Activated T-cell treated with anti-CD3 and anti-CD28 coated beads, Interleukin-2, amount 50 U/mL, for 72 hours (primary cell): ENCODE results near the gene SPOCK2. TPM values are rescaled to one million over a fixed set of nuclear protein-coding genes. Genes with fewer than 3 reads are reported as not detected.

ENCODE experiments used
- ATAC-seq, 2 donors: fragments of 150-1000 bp; cut with Tn5 transposase; replicated peaks in 1 of 2; 2 replicates each; pipeline ENCODE4 v1.10.0; 2021; ENCODE audit warnings: moderate library complexity in 2 of 2, mild to moderate bottlenecking in 1 of 2
- DNase-seq, 2 donors: peaks; one replicate each; pipeline ENCODE4 v3.0.0; 2021 to 2022; ENCODE audit warnings: mixed read lengths in 1 of 2
- H3K27ac Mint-ChIP-seq: one replicate; pipeline ENCODE4 v1.8.0; 2022; ENCODE audit warnings: mild to moderate bottlenecking, moderate library complexity, mixed read lengths
- H3K27me3 Mint-ChIP-seq: one replicate; pipeline ENCODE4 v1.8.0; 2022; ENCODE audit warnings: low read depth, mixed read lengths
- H3K36me3 Mint-ChIP-seq, 2 donors: one replicate each; pipeline ENCODE4 v1.8.0; 2022; ENCODE audit warnings: mixed read lengths in 2 of 2, mild to moderate bottlenecking in 1 of 2; ENCODE audit not compliant: insufficient read depth in 2 of 2
- H3K4me1 Mint-ChIP-seq: one replicate; pipeline ENCODE4 v1.8.0; 2022; ENCODE audit warnings: low read depth, mixed read lengths
- H3K4me3 Mint-ChIP-seq, 2 donors: one replicate each; pipeline ENCODE4 v1.8.0; 2022; ENCODE audit warnings: mild to moderate bottlenecking in 2 of 2, mixed read lengths in 2 of 2, moderate library complexity in 2 of 2
- H3K9me3 Mint-ChIP-seq, 2 donors: one replicate each; pipeline ENCODE4 v1.8.0; 2022; ENCODE audit warnings: mixed read lengths in 2 of 2
- total RNA-seq, 2 donors: library from RNA; stranded (reverse); gene quantifications; one replicate each; pipeline ENCODE4 v1.2.3, GENCODE V29; 2022

The SPOCK2 gene
- total RNA-seq, 2 donors from 2014 or later, result 253 to 291 TPM

DNA sequence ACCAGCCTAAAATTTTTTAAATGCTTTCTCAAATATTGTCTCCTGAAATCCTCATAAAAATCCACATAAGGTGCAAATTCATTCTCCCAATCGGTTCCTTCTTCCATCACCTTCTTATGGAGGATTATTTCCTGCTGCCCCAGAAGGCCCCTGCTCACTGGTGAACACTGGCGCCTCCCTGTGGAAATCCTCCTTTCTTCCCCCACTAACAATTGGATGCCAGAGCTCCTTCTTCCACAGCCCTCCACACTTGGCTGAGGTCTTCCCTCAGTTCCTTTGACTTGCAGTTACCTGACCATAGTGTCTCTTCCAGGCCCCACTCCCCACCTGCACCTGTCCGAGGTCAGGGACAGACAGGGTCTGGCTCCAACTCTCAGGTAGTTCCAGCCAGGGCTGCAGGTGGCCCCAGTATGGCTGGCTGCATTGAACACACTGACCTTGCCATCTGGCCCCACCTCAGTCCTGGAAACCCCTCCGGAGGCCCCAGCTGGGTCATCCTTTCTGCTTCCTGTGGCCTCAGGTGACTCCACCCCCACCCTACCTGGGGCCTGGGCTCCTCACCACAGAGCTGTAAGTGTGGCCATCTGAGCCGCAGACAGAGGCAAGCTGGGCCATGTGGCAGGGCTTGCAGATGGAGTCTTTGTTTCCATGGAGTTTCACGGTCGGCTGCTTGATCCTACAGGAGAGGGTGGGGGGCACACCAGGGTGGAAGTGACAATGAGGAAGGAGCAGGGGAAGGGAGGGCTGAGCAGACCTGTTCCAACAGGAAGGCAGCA is 18.4 kb downstream of the SPOCK2 start:
- H3K36me3 Mint-ChIP-seq, result peaks cover 15 to 32% of the 10 kb centered on the region in 2 donors
- DNase-seq (no peak), ATAC-seq (no peak)
- peak overlapping the region; percentile 94 for H3K27ac Mint-ChIP-seq
- no peak overlapping the region for H3K4me3 Mint-ChIP-seq
- no peaks in the 10 kb centered on the region for H3K9me3 Mint-ChIP-seq
- no peaks in the 10 kb centered on the region for H3K27me3 Mint-ChIP-seq
- peaks cover 43% of the 10 kb centered on the region for H3K4me1 Mint-ChIP-seq

GRCh38 chr10:72068901-72069446 is 19.4 kb downstream of the SPOCK2 start:
- DNase-seq, result no peak
- H3K36me3 Mint-ChIP-seq, result peaks cover 17 to 35% of the 10 kb centered on the region in 2 donors

GRCh38 chr10:72068126-72068765 is 20.1 kb downstream of the SPOCK2 start:
- no peak overlapping the region for H3K4me3 Mint-ChIP-seq
- DNase-seq (no peak), ATAC-seq (no peak)
- H3K27me3 Mint-ChIP-seq, result no peaks in the 10 kb centered on the region
- peak overlapping the region; percentile 30 for H3K27ac Mint-ChIP-seq
- H3K4me1 Mint-ChIP-seq, result peaks cover 29% of the 10 kb centered on the region
- H3K36me3 Mint-ChIP-seq, result peaks cover 21 to 35% of the 10 kb centered on the region in 2 donors
- no peaks in the 10 kb centered on the region for H3K9me3 Mint-ChIP-seq

More at GRCh38 chr10:72068901-72069446, 19.4 kb downstream of the SPOCK2 start:
- no peak overlapping the region for H3K4me3 Mint-ChIP-seq
- ATAC-seq, result peak; percentile 53 to 58
- H3K27me3 Mint-ChIP-seq, result no peaks in the 10 kb centered on the region
- peak overlapping the region; percentile 8 for H3K27ac Mint-ChIP-seq
- peaks cover 36% of the 10 kb centered on the region for H3K4me1 Mint-ChIP-seq
- no peaks in the 10 kb centered on the region for H3K9me3 Mint-ChIP-seq

GRCh38 chr10:72067463-72068125 is 20.8 kb downstream of the SPOCK2 start:
- Mint-ChIP-seq H3K9me3 (no peaks in the 10 kb centered on the region), H3K36me3 (peaks cover 22 to 33% of the 10 kb centered on the region in 2 donors)

GRCh38 chr10:72066318-72067284 is 21.8 kb downstream of the SPOCK2 start:
- peaks cover 20 to 28% of the 10 kb centered on the region in 2 donors for H3K36me3 Mint-ChIP-seq
- H3K4me3 Mint-ChIP-seq, result no peak overlapping the region
- DNase-seq (no peak), ATAC-seq (no peak)
- H3K27me3 Mint-ChIP-seq, result no peaks in the 10 kb centered on the region
- H3K4me1 Mint-ChIP-seq, result peaks cover 21% of the 10 kb centered on the region
- H3K9me3 Mint-ChIP-seq, result no peaks in the 10 kb centered on the region
- peak overlapping the region; percentile 88 for H3K27ac Mint-ChIP-seq

More at GRCh38 chr10:72067463-72068125, 20.8 kb downstream of the SPOCK2 start:
- Mint-ChIP-seq H3K4me1 (peaks cover 28% of the 10 kb centered on the region), H3K27ac (peak overlapping the region; percentile 30), H3K27me3 (no peaks in the 10 kb centered on the region), H3K4me3 (no peak overlapping the region)
- DNase-seq (no peak), ATAC-seq (no peak)

GRCh38 chr10:72065439-72066025 is 22.8 kb downstream of the SPOCK2 start:
- H3K36me3 Mint-ChIP-seq, result peaks cover 17 to 24% of the 10 kb centered on the region in 2 donors
- no peak overlapping the region for H3K4me3 Mint-ChIP-seq
- DNase-seq (no peak), ATAC-seq (no peak)
- peaks cover 22% of the 10 kb centered on the region for H3K4me1 Mint-ChIP-seq
- no peak overlapping the region for H3K27ac Mint-ChIP-seq
- no peaks in the 10 kb centered on the region for H3K27me3 Mint-ChIP-seq
- H3K9me3 Mint-ChIP-seq, result no peaks in the 10 kb centered on the region

GRCh38 chr10:72063703-72064391 is 24.5 kb downstream of the SPOCK2 start:
- Mint-ChIP-seq H3K36me3 (peaks cover 10 to 16% of the 10 kb centered on the region in 2 donors), H3K4me1 (peaks cover 28% of the 10 kb centered on the region), H3K27ac (no peak overlapping the region), H3K9me3 (no peaks in the 10 kb centered on the region), H3K27me3 (no peaks in the 10 kb centered on the region), H3K4me3 (no peak overlapping the region)
- DNase-seq, result no peak
- ATAC-seq, result no peak

DNA sequence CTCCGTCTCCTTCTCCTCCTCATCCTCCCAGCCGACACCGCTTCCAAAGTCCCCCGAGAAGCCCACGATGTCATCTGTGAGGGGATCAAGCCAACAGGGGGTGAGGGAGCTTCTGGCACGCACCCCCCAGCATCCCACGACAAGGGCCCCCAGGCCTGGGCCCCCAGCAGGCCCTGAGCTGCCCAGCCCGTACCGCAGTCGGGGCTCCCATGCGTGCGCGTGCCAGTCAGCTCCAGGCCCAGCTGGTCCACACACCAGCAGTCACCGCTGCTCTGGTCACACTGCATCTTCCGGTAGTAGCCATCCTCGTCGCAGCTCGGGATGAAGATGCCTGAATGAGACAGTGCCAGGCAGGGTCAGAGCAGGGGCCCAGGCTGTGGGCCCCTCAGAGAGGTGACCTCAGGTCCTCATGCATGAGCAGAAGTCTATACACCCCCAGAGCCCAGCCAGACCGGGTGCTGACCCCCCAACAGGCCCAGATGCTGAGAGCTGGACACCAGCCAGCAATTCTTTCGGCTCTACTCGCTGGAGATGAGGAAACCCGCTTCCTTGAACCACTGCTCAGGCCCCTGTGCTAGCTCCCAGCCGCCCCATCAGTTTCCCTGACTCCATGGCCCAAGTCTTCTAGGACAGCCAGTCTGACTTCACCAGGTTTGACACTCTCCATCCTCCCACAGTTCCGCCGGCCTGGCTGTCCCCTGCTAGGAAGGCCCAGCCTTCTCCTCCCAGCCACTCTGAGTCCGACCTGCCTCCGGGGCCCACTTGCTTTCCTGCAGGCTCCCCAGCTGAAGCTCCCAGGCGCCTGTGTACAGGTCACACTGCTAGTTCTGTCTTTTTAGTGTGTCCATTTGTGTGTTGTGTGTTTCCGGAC is 25.3 kb downstream of the SPOCK2 start:
- Mint-ChIP-seq H3K4me1 (peaks cover 31% of the 10 kb centered on the region), H3K27me3 (no peaks in the 10 kb centered on the region), H3K9me3 (no peaks in the 10 kb centered on the region), H3K36me3 (peaks cover 10 to 16% of the 10 kb centered on the region in 2 donors), H3K4me3 (no peak overlapping the region), H3K27ac (no peak overlapping the region)
- ATAC-seq (no peak), DNase-seq (no peak)

DNA sequence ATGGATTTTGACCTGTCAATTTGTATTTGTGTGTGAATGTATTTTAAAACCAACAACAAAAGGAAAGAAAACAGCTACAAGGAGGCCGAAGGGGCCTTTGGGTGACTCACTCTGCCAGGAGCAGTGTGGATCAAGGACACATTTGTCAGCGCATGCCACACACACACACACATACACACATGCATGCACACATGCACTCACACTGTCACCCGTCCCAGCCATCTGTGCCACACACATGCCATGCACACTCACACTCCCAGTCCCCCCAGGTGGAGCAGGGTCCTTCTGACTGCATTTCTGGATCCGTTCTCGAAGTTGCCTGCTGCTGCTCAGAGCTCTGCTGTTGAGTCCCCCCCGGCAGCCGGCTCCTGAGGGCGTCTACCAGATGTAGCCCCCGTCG is 26.0 kb downstream of the SPOCK2 start:
- Mint-ChIP-seq H3K9me3 (no peaks in the 10 kb centered on the region), H3K4me3 (no peak overlapping the region), H3K36me3 (peaks cover 8 to 16% of the 10 kb centered on the region in 2 donors), H3K4me1 (peaks cover 31% of the 10 kb centered on the region), H3K27me3 (no peaks in the 10 kb centered on the region), H3K27ac (no peak overlapping the region)
- DNase-seq, result no peak
- ATAC-seq, result no peak

DNA sequence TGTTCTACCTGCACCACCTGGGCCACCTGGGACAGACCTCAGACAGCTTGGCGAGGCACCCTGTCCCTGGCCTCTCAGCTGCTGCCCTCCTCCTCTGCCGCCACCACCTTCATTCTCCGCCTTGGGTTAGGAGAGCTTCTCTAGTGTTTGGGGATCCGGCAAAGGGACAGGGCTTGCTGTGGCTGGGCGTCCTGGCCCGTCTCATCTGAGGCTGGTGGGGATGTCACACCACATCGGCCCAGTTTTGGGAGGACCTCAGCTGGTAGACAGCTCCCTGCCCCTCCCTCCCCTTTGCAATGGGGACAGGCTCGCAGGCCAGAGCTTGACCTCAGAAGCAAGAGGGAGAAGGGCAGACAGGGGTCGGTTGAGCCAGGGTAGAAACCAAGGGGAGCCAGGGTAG is 26.4 kb downstream of the SPOCK2 start:
- Mint-ChIP-seq H3K36me3 (peaks cover 8 to 16% of the 10 kb centered on the region in 2 donors), H3K9me3 (no peaks in the 10 kb centered on the region), H3K27ac (no peak overlapping the region), H3K27me3 (no peaks in the 10 kb centered on the region), H3K4me3 (no peak overlapping the region), H3K4me1 (peaks cover 31% of the 10 kb centered on the region)
- DNase-seq (no peak), ATAC-seq (no peak)

DNA sequence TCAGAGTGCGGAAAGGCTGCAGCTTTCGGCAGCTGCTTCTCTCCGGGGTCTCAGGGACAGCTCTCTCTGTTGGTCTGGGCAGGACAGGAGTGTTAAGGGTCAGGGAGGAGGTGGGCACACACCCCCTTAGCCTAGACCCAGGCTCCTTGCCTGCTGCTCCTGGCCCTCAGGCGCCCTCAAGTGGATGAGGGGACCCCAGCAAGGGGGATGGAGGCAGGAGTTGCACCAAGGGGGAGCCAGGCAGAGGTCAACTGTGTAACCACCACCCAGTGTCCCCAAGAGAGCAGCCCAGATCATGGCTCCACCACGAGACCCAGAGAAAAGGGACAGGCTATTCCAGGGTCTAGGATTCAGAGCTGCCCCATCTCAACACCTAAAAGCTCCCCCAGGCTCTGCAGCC is 26.9 kb downstream of the SPOCK2 start:
- no peaks in the 10 kb centered on the region for H3K27me3 Mint-ChIP-seq
- peaks cover 31% of the 10 kb centered on the region for H3K4me1 Mint-ChIP-seq
- H3K27ac Mint-ChIP-seq, result no peak overlapping the region
- no peak overlapping the region for H3K4me3 Mint-ChIP-seq
- peaks cover 8 to 15% of the 10 kb centered on the region in 2 donors for H3K36me3 Mint-ChIP-seq
- H3K9me3 Mint-ChIP-seq, result no peaks in the 10 kb centered on the region
- peak in 1 of 2 donors; percentile 8 for ATAC-seq
- no peak for DNase-seq
